ENCODE results near the gene FAM47A. TPM values are rescaled to one million over a fixed set of nuclear protein-coding genes. Genes with fewer than 3 reads are reported as not detected.

The FAM47A gene
- not detected in 2 replicates for total RNA-seq (2014; rRNA removed; shearing (Covaris generic))

GRCh38 chrX:34132028-34132427, at the start of gene FAM47A:
TSS of gene FAM47A (minus strand) at chrX:34132314. CDS start at chrX:34132278, 36 bp downstream.
- no peaks in the 10 kb centered on the region for H3K36me3 ChIP-seq (replicated peaks; ENCODE audit: control insufficient read depth, insufficient read depth, low read length)
- DNase-seq: no peak
- no peak within 1 kb of the TSS for H3K4me3 ChIP-seq (ENCODE audit: insufficient read depth, low read depth, low read length)
- no peaks in the 10 kb centered on the region for H3K27me3 ChIP-seq (ENCODE audit: control insufficient read depth, insufficient read depth, low read length)

- no peaks in the 10 kb centered on the region for H3K27me3 ChIP-seq (ENCODE audit: control insufficient read depth, insufficient read depth, low read length)
- DNase-seq: no peak
- H3K36me3 ChIP-seq (replicated peaks; ENCODE audit: control insufficient read depth, insufficient read depth, low read length): no peaks in the 10 kb centered on the region
- no peak overlapping the region for H3K4me3 ChIP-seq (ENCODE audit: insufficient read depth, low read depth, low read length)
These were observed 15.2 kb upstream of the FAM47A start for GRCh38 chrX:34147345-34147744.

- no peaks in the 10 kb centered on the region for H3K36me3 ChIP-seq (replicated peaks; ENCODE audit: control insufficient read depth, insufficient read depth, low read length)
- no peak for DNase-seq
- no peaks in the 10 kb centered on the region for H3K27me3 ChIP-seq (ENCODE audit: control insufficient read depth, insufficient read depth, low read length)
These were observed 14.8 kb upstream of the FAM47A start for GRCh38 chrX:34146906-34147305.

GRCh38 chrX:34144246-34144645, 12.1 kb upstream of the FAM47A start:
- H3K27me3 ChIP-seq (ENCODE audit: control insufficient read depth, insufficient read depth, low read length): no peaks in the 10 kb centered on the region
- no peaks in the 10 kb centered on the region for H3K36me3 ChIP-seq (replicated peaks; ENCODE audit: control insufficient read depth, insufficient read depth, low read length)
- no peak for DNase-seq
- no peak overlapping the region for H3K4me3 ChIP-seq (ENCODE audit: insufficient read depth, low read depth, low read length)

More at GRCh38 chrX:34146906-34147305, 14.8 kb upstream of the FAM47A start:
- H3K4me3 ChIP-seq (ENCODE audit: insufficient read depth, low read depth, low read length): no peak overlapping the region

DNA sequence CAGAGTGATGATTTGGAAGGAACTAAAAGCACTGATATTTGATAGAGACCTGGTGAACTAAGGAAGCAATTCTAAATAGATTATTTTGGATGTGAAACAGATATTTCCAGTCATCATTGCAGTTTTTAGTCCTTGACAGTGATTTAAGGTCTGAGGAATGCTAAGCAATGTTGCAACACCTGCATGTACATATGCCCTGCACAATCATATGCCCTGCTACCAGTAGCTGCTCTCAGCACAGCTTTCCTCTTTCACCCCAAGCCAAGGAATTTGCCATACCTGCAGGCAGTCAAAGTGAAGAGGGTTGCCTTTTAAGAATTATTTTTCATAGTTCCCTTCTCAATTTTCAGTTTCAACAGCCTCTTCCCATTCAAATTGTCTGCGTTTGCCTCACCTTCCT, 8.7 kb upstream of the FAM47A start:
- Histone ChIP-seq H3K4me3 (ENCODE audit: insufficient read depth, low read depth, low read length) (no peak overlapping the region), H3K36me3 (replicated peaks; ENCODE audit: control insufficient read depth, insufficient read depth, low read length) (no peaks in the 10 kb centered on the region), H3K27me3 (ENCODE audit: control insufficient read depth, insufficient read depth, low read length) (no peaks in the 10 kb centered on the region)
- DNase-seq: no peak

- no peaks in the 10 kb centered on the region for H3K27me3 ChIP-seq (ENCODE audit: control insufficient read depth, insufficient read depth, low read length)
- H3K4me3 ChIP-seq (ENCODE audit: insufficient read depth, low read depth, low read length): no peak overlapping the region
- H3K36me3 ChIP-seq (replicated peaks; ENCODE audit: control insufficient read depth, insufficient read depth, low read length): no peaks in the 10 kb centered on the region
- DNase-seq: no peak
These were observed 952 bp downstream of the FAM47A start for GRCh38 chrX:34130980-34131744.

- DNase-seq: no peak
- H3K4me3 ChIP-seq (ENCODE audit: insufficient read depth, low read depth, low read length): no peak overlapping the region
- H3K36me3 ChIP-seq (replicated peaks; ENCODE audit: control insufficient read depth, insufficient read depth, low read length): no peaks in the 10 kb centered on the region
- H3K27me3 ChIP-seq (ENCODE audit: control insufficient read depth, insufficient read depth, low read length): no peaks in the 10 kb centered on the region
These were observed 1.6 kb downstream of the FAM47A start for GRCh38 chrX:34130501-34130900.

GRCh38 chrX:34126011-34126410, 6.1 kb downstream of the FAM47A start:
- no peak overlapping the region for H3K4me3 ChIP-seq (ENCODE audit: insufficient read depth, low read depth, low read length)
- no peak for DNase-seq
- H3K27me3 ChIP-seq (ENCODE audit: control insufficient read depth, insufficient read depth, low read length): no peaks in the 10 kb centered on the region
- no peaks in the 10 kb centered on the region for H3K36me3 ChIP-seq (replicated peaks; ENCODE audit: control insufficient read depth, insufficient read depth, low read length)

DNA sequence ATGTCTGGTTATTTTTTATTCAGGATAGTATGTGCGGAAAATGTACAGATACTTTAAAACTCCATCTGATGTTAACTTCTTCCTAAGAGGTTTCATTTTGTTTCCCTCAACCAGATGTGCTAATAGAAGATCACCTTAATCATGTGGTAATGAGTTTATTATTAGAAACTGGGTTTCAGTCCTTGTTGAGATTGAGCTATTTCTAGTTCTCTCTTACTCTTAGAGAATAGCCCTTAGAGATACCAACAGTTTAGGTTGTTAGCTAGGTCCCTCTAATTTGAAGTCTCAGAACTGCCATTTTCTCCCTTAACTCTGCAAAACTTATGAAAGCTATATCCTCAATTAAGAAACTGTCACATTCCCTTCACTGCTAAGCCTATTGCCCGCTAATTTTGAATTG, 13.0 kb downstream of the FAM47A start:
- no peak for DNase-seq

GRCh38 chrX:34112459-34112858, 19.7 kb downstream of the FAM47A start:
- H3K36me3 ChIP-seq (replicated peaks; ENCODE audit: control insufficient read depth, insufficient read depth, low read length): no peaks in the 10 kb centered on the region
- no peak overlapping the region for H3K4me3 ChIP-seq (ENCODE audit: insufficient read depth, low read depth, low read length)
- no peaks in the 10 kb centered on the region for H3K27me3 ChIP-seq (ENCODE audit: control insufficient read depth, insufficient read depth, low read length)
- no peak for DNase-seq

More for the DNA sequence above, 13.0 kb downstream of the FAM47A start:
- no peak overlapping the region for H3K4me3 ChIP-seq (ENCODE audit: insufficient read depth, low read depth, low read length)
- H3K27me3 ChIP-seq (ENCODE audit: control insufficient read depth, insufficient read depth, low read length): no peaks in the 10 kb centered on the region
- H3K36me3 ChIP-seq (replicated peaks; ENCODE audit: control insufficient read depth, insufficient read depth, low read length): no peaks in the 10 kb centered on the region
